GM12878 (cell line): ENCODE measurements around the gene FAM20B. TPM values are rescaled to one million over a fixed set of nuclear protein-coding genes. Genes with fewer than 3 reads are reported as not detected.

ENCODE experiments used
- BCL11A ChIP-seq: IDR thresholded peaks from 2 replicates; pipeline ENCODE4 v1.6.1; 2011; ENCODE audit warnings: low read depth, low read length
- BRCA1 ChIP-seq: IDR thresholded peaks from 2 replicates; pipeline ENCODE4 v1.6.1; 2011; ENCODE audit warnings: low read depth, low read length, improper control_type of control experiment
- IRF5 ChIP-seq: fragments of 450-650 bp; IDR thresholded peaks from 2 replicates; pipeline ENCODE4 v1.6.1; 2017; ENCODE audit warnings: borderline replicate concordance
- PAX8 ChIP-seq: fragments of 450-650 bp; IDR thresholded peaks from 2 replicates; pipeline ENCODE4 v1.6.1; 2017; ENCODE audit warnings: mild to moderate bottlenecking, moderate library complexity
- SMARCA5 ChIP-seq: fragments of 450-650 bp; IDR thresholded peaks from 2 replicates; pipeline ENCODE4 v1.6.1; 2017; ENCODE audit warnings: mild to moderate bottlenecking
- SREBF1 ChIP-seq: IDR thresholded peaks from 2 replicates; pipeline ENCODE4 v1.6.1; 2012; ENCODE audit warnings: mild to moderate bottlenecking, low read length
- TCF3 ChIP-seq: IDR thresholded peaks from 2 replicates; pipeline ENCODE4 v1.6.1; 2012; ENCODE audit warnings: low read depth, mild to moderate bottlenecking, low read length, borderline replicate concordance; ENCODE audit not compliant: insufficient read depth
- WRNIP1 ChIP-seq: IDR thresholded peaks from 2 replicates; pipeline ENCODE4 v1.6.1; 2011; ENCODE audit warnings: low read depth, low read length, improper control_type of control experiment, borderline replicate concordance
- ZBTB11 ChIP-seq: fragments of 450-650 bp; formaldehyde crosslinking; IDR thresholded peaks from 2 replicates; pipeline ENCODE4 v1.5.0; 2022; ENCODE audit warnings: mild to moderate bottlenecking, missing genetic modification characterization
- ZBTB4 ChIP-seq: fragments of 450-650 bp; formaldehyde crosslinking; IDR thresholded peaks from 2 replicates; pipeline ENCODE4 v1.4.0; 2022; ENCODE audit warnings: mild to moderate bottlenecking, moderate library complexity
- polyA plus RNA-seq, 11 experiments: library from polyadenylated mRNA; depleted of rRNA in 4 of 11; unstranded in 6 of 11; stranded (reverse) in 5 of 11; fragments of >200 nt; fragmentation: Nextera tagmentation in 4 of 11; fragmentation: Illumina TruSeq in 1 of 11; extraction: Ambion mirVana in 4 of 11; extraction: Trizol in 1 of 11; gene quantifications; 1 replicate in 1 of 11; 2 replicates in 10 of 11; pipeline versions ENCODE4 v1.2.1 to v1.2.3, GENCODE V29; 2011 to 2016; ENCODE audit warnings: inconsistent platforms in 2 of 11, missing spikeins in 2 of 11, low read depth in 1 of 11
- total RNA-seq, 4 experiments: library from RNA; depleted of rRNA in 3 of 4; stranded (reverse); fragments of >200 nt in 3 of 4; fragmentation: Illumina TruSeq in 1 of 4; extraction: Trizol in 1 of 4; gene quantifications; 2 replicates each; pipeline versions ENCODE4 v1.2.1 to v1.2.3, GENCODE V29; 2013 to 2021

The FAM20B gene
- total and polyA plus RNA-seq, 10 of the 15 experiments (the other 5 are each of a cell fraction or from before 2014, with no cell fraction given) = 2.4 to 25.6 (median 12.8) TPM

GRCh38 chr1:179095924-179096323, 70.2 kb downstream of the FAM20B start (continued):
- TF ChIP-seq IRF5 (no peak), PAX8 (no peak), BRCA1 (no peak), BCL11A (no peak), WRNIP1 (no peak), TCF3 (no peak), SMARCA5 (no peak), ZBTB4 (CRISPR knock-in tag) (no peak), SREBF1 (no peak), ZBTB11 (CRISPR knock-in tag) (no peak)
